Femur (tissue), 1 donor: ENCODE data around the gene MCMBP.
"Not testable (repeated sequence)": the region's sequence is repeated elsewhere in the genome, so short reads cannot be mapped to it uniquely, and the experiment has no call there.

Experiments
- DNase-seq: peaks from one replicate; pipeline ENCODE4 v3.0.0-alpha.2; 2017

Gene MCMBP, protein sequence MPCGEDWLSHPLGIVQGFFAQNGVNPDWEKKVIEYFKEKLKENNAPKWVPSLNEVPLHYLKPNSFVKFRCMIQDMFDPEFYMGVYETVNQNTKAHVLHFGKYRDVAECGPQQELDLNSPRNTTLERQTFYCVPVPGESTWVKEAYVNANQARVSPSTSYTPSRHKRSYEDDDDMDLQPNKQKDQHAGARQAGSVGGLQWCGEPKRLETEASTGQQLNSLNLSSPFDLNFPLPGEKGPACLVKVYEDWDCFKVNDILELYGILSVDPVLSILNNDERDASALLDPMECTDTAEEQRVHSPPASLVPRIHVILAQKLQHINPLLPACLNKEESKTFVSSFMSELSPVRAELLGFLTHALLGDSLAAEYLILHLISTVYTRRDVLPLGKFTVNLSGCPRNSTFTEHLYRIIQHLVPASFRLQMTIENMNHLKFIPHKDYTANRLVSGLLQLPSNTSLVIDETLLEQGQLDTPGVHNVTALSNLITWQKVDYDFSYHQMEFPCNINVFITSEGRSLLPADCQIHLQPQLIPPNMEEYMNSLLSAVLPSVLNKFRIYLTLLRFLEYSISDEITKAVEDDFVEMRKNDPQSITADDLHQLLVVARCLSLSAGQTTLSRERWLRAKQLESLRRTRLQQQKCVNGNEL

GRCh38 chr10:119872610-119872859 lies at the start of gene MCMBP:
Gene MCMBP, minus strand, starts transcription at chr10:119872843. Its CDS starts 259 bp downstream, at chr10:119872584.
- no peak for DNase-seq

DNA sequence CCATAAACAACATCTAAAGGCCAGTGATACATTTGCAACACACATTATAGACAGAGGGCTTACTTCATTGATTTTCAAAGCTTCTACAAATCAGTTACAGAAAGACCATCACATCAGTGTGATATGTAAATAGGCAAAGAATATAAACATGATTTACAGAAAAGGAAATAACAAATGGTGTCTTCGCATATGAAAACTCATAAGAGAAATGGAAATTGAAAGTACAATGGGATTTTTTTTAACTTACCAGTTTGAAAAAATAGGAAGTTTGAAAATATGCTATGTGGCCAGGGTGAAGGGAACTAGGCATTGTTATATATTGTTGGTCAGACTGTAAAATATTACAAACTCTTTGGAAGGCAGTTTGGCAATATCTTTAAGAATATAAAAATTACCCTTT lies 47.2 kb upstream of the MCMBP start:
- DNase-seq = no peak

GRCh38 chr10:119919271-119919670 lies 46.6 kb upstream of the MCMBP start:
- DNase-seq = no peak

GRCh38 chr10:119917777-119918176 lies 45.1 kb upstream of the MCMBP start:
- no peak for DNase-seq

DNA sequence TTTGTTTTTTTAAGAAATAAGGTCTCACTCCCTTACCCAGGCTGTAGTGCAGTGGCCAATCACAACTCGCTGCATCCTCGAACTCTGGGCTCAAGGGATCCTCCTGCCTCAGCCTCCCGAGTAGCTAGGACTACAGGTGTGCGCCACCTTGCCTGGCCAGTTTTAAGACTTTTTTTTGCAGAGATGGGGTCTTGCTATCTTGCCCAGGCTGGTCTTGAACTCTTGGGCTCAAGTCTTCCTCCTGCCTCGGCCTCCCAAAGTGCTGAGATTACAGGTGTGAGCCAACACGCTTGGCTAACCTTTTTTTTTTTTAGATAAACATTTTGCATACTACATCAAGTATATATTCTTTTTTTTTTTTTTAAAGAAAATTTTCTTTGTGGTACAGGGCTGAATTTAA lies 38.0 kb upstream of the MCMBP start:
- DNase-seq = no peak

DNA sequence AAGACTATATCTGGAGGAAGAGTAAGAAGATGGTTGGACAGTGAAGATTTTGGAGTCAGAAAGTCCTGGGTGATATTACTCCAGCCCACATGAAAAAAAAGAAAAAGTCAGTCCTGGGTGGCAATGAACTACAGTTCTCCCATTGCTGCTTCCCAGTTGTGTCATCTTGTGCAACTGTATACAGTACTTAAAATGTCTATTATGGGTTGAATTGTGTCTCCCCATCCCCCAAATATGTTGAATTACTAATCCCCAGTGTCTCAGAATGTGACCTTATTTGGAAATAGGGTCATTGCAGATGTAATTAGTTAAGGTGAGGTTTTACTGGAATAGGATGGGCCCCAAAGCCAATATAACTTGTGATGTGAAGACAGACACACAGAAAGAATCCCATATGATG lies 35.5 kb upstream of the MCMBP start:
- no peak for DNase-seq

DNA sequence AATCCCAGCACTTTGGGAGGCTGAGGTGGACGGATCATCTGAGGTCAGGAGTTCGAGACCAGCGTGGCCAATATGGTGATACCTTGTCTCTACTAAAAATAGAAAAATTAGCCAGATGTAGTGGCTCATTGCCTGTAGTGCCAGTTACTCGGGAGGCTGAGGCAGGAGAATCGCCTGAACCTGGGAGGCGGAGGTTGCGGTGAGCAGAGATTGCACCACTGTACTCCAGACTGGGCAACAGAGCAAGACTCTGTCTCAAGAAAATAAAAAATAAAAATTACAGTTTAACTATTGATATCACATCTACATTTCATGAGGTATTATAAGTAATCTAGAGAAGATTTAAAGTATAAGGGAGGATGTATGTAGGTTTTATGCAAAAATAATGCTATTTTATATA lies 35.1 kb upstream of the MCMBP start:
- not testable (repeated sequence) for DNase-seq

DNA sequence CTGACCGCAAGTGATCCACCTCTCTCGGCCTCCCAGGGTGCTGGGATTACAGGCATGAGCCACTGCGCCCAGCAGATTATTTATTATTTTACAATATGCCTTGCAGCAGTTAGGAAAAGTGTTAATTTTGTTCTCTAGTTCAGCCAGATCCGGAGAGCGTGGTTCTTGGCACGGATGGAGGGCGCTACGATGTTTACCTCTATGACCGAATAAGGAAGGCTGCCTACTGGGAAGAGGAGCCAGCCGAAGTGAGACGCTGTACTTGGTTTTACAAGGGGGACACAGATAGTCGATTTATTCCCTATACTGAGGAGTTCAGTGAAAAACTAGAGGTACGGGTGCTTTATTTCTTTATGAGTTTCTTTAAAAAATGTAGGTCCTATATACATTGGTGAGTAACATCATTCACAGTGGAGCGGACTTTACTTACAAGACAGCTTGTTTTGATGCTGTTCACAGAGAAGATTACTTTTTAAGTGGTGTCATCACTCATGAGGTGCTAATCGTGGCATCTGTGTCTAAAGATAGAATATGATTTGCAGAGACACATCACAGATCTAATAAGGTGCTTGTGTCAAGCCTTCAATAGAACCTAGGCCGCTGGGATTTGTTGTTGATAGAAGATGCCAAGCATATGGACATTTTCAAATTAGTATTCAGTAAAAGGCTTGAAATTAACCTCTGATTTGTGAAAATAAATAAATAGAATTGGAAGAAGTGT lies 31.5 kb upstream of the MCMBP start:
- DNase-seq = no peak

- no peak for DNase-seq
These were observed 25.9 kb upstream of the MCMBP start for GRCh38 chr10:119898577-119898976.

DNA sequence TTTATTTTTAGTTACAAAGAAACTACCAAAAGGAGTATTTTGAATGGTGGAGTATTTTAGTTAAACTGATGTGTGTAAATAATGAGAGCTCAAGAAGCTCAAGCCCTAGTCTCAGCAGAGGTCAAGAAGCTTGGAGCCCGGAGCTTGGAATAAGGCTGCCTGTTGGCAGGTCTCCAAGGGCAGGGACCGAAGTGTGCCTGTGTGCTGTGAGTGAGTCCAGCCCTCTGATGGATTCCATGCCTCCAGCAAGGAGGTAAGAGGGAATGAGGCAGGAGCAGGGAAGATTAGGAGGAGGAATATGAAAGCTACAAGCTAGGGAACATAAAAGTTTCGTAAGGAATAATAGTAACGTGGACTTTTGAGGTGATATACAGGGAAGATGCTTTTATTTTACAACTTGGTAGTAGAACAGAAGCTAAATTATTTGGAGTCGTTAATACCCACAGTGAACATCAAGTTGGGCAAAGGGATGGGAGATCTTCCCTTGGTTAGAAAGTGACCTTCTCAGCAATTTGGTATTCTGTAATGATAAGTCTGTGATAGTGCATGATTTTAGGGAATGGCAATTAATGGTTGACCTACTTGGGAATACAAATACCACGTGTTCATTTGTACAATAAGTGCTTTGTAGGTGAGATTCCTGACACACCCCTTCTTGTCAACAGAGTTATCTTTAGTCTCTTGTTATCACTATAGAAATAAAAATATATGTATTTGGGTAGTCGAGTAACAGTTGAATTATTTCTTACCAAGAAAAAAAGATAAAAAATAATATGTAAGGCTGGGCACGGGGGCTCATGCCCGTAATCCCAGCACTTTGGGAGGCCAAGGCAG lies 24.5 kb upstream of the MCMBP start:
- no peak for DNase-seq

GRCh38 chr10:119896061-119896655 lies 23.5 kb upstream of the MCMBP start:
- DNase-seq = no peak

GRCh38 chr10:119893845-119894427 lies 21.3 kb upstream of the MCMBP start:
- DNase-seq = no peak

DNA sequence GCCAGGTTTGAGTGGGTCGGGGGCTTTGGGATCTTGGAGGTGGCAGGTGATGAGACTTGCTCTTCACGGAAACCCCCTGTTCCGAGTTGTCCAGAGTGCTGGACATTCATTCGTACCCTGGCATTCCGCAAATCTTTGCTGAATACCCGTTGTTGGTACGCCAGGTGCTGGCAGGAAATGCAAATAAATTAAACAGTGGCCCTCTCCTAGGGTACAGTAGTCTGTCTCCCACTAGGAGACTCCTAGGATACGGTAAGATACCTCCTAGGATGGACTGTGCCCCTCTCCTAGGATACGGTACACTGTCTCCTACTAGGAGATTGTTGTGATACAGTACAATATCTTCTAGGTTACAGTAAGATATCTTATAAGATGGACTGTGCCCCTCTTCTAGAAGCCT lies 20.4 kb upstream of the MCMBP start:
- DNase-seq = no peak

- DNase-seq = peak; percentile 98
These were observed 19.8 kb upstream of the MCMBP start, which contains the start of gene SEC23IP for GRCh38 chr10:119892188-119893065. Gene SEC23IP, plus strand, starts transcription at chr10:119892730. Its CDS starts 53 bp downstream, at chr10:119892783.

DNA sequence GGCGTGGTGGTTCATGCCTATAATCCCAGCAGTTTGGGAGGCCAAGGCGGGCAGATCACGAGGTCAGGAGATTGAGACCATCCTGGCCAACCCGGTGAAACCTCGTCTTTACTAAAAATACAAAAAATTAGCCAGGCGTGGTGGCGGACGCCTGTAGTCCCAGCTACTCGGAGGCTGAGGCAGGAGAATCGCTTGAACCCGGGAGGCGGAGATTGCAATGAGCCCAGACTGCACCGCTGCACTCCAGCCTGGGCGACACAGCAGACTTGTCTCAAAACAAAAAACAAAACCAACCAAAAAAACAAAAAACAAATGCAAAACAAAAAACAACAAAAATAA lies 19.2 kb upstream of the MCMBP start:
- DNase-seq = not testable (repeated sequence)

GRCh38 chr10:119890307-119890706 lies 17.7 kb upstream of the MCMBP start:
- not testable (repeated sequence) for DNase-seq

DNA sequence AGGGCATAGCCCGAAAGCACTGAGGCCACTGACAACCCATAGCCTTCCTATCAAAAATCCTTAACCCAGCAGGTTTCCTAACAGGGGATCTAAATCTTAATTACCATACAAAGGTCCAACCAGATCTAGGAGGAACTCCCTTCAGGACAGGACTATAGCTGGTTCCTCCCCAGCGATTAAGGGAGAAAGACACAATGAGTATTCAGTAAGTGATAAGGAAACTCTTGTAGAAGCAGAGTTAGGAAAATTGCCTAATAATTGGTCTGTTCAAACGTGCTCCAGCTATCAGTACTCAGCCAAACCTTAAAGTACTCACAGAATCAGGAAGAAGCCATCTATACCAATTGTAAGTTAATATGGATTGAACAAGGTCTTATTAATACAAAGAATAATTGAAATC lies 16.6 kb upstream of the MCMBP start:
- not testable (repeated sequence) for DNase-seq

DNA sequence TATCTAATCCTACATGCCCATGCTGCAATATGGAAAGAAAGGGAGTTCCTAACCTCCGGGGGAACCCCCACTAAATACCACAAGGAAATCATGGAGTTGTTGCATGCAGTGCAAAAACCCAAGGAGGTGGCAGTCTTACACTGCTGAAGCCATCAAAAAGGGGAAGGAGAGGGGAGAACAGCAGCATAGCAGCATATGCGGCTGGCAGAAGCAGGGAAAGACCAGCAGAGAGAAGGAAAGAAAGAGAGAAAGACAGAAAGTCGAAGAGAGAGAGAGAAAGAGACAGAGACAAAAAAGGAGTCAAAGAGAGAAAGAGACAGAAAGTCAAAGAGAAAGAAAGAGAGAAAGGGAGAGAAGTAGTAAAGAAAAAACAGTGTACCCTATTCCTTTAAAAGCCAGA lies 16.1 kb upstream of the MCMBP start:
- DNase-seq = not testable (repeated sequence)

DNA sequence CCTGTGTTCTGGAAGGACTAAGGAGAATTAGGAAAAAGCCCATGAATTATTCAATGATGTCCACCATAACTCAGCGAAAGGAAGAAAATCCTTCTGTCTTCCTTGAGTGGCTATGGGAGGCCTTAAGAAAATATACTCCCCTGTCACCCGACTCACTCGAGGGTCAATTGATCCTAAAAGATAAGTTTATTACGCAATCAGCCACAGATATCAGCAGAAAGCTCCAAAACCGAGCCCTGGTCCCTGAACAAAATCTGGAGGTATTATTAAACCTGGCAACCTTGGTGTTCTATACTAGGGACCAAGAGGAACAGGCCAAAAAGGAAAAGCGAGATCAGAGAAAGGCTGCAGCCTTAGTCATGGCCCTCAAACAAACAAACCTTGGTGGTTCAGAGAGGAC lies 13.4 kb upstream of the MCMBP start:
- DNase-seq = not testable (repeated sequence)

DNA sequence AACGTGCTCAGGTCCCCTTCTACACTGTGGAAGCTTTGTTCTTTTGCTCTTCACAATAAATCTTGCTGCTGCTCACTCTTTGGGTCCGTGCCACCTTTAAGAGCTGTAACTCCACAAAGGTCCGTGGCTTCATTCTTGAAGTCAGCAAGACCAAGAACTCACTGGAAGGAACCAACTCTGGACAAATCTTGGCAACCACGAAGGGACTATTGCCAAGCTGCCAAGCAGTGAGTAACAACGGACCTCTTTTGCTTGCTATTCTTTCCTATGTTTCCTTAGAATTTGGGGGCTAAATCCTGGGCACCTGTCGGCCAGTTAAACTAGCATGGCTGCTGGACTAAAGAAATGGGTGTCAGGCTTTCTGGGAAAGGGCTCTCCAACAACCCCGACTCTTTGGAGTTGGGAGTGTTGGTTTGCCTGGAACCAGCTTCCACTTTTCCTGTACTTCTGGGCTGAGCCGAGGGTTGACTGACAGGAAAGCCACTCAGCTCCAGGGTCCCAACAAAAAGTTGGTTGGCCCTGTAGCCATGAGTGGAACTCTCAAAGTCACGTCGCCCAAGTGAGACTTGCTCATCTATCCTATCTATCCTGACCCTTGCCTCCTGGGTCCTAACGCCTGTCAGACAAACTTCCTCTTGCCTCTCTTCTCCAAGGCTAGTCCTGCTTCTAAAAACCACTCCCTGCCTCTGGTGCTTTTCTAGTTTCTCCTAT lies 11.4 kb upstream of the MCMBP start:
- not testable (repeated sequence) for DNase-seq

DNA sequence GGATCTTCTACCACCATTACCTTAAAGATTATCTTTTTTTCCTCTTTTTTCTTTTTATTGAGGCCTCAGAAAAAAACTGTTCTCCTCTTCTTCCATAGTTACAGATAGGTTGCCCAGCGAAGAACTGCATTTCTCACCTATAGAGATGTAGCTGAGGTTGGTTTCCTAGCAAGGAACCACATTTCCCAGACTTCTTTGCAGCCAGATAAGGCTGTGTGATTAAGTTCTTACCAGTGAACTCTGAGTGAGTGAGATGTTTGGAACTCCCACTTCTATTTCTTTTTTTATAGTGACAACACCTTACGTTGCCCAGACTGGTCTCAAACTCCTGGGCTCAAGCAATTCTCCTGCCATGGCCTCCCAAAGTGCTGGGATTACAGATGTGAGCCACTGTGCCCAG lies 5.9 kb upstream of the MCMBP start:
- no peak for DNase-seq
